Transverse colon (tissue), 4 donors: Measurements from ENCODE around the gene FOXP2.
"Not testable (repeated sequence)": the region's sequence is repeated elsewhere in the genome, so short reads cannot be mapped to it uniquely, and the experiment has no call there.

Experiments used
- EP300 ChIP-seq: sonication (generic); formaldehyde crosslinking; IDR thresholded peaks from one replicate; pipeline ENCODE4 v1.6.1; 2017; ENCODE audit warnings: antibody characterized with exemption, low read depth
- POLR2A ChIP-seq: fragments of 450-650 bp; IDR thresholded peaks from one replicate; pipeline ENCODE4 v1.6.1; 2016; ENCODE audit warnings: antibody characterized with exemption, mild to moderate bottlenecking, moderate library complexity
- POLR2AphosphoS5 ChIP-seq, 3 donors: sonication (generic); formaldehyde crosslinking; IDR thresholded peaks; one replicate each; pipeline ENCODE4 v1.6.1; 2016; ENCODE audit warnings: antibody characterized with exemption in 3 of 3
- TF ChIP-seq, protein P1 (sequence below), 5 experiments: fragments of 200-600 bp in 3 of 5; fragments of 450-650 bp in 2 of 5; sonication (generic) in 3 of 5; IDR thresholded peaks; 1 replicate in 2 of 5; 2 replicates in 3 of 5; pipeline ENCODE4 v1.5.1; 2016 to 2017; ENCODE audit warnings: antibody characterized with exemption in 5 of 5, inconsistent platforms in 3 of 5, mild to moderate bottlenecking in 2 of 5, moderate library complexity in 1 of 5

DNA sequence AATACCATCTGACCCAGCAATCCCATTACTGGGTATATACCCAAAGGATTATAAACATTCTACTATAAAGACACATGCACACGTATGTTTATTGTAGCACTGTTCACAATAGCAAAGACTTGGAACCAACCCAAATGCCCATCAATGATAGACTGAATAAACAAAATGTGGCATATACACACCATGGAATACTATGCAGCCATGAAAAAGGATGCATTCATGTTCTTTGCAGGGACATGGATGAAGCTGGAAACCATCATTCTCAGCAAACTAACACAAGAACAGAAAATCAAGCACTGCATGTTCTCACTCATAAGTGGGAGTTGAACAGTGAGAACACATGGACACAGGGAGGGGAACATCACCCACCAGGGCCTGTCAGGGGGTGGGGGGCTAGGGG lies 96.2 kb downstream of the FOXP2 start:
- not testable (repeated sequence) for TF ChIP-seq POLR2AphosphoS5 (IDR thresholded peaks at IDR 0.05); POLR2A; EP300
- TF ChIP-seq, protein P1, sequence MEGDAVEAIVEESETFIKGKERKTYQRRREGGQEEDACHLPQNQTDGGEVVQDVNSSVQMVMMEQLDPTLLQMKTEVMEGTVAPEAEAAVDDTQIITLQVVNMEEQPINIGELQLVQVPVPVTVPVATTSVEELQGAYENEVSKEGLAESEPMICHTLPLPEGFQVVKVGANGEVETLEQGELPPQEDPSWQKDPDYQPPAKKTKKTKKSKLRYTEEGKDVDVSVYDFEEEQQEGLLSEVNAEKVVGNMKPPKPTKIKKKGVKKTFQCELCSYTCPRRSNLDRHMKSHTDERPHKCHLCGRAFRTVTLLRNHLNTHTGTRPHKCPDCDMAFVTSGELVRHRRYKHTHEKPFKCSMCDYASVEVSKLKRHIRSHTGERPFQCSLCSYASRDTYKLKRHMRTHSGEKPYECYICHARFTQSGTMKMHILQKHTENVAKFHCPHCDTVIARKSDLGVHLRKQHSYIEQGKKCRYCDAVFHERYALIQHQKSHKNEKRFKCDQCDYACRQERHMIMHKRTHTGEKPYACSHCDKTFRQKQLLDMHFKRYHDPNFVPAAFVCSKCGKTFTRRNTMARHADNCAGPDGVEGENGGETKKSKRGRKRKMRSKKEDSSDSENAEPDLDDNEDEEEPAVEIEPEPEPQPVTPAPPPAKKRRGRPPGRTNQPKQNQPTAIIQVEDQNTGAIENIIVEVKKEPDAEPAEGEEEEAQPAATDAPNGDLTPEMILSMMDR (IDR thresholded peaks at IDR 0.05), result not testable (repeated sequence)
